Transverse colon (tissue), 4 donors: ENCODE results near the gene GTPBP2. TPM values are rescaled to one million over a fixed set of nuclear protein-coding genes. Genes with fewer than 3 reads are reported as not detected.
"Not testable (repeated sequence)": the region's sequence is repeated elsewhere in the genome, so short reads cannot be mapped to it uniquely, and the experiment has no call there.

Experiments
- DNase-seq: peaks from one replicate; pipeline ENCODE4 v3.0.0-alpha.2; 2019
- H3K27ac ChIP-seq, 4 donors: fragments of 200-600 bp; sonication (generic); 2 replicates each; pipeline ENCODE4 v1.5.1; 2016 to 2018; ENCODE audit warnings: inconsistent platforms in 4 of 4
- H3K27me3 ChIP-seq: fragments of 200-600 bp; sonication (generic); 2 replicates; pipeline ENCODE4 v1.5.1; 2017; ENCODE audit warnings: inconsistent platforms
- H3K36me3 ChIP-seq, 4 donors: fragments of 200-600 bp; sonication (generic); 2 replicates each; pipeline ENCODE4 v1.5.1; 2017 to 2019; ENCODE audit warnings: inconsistent platforms in 4 of 4
- H3K4me1 ChIP-seq, 4 donors: fragments of 200-600 bp; sonication (generic); 2 replicates each; pipeline ENCODE4 v1.5.1; 2017 to 2020; ENCODE audit warnings: inconsistent platforms in 4 of 4
- H3K4me3 ChIP-seq, 4 donors: fragments of 200-600 bp; sonication (generic); 1 replicate in 1 of 4; 2 replicates in 3 of 4; pipeline versions ENCODE4 v1.5.1 to v1.6.1; 2017 to 2019; ENCODE audit warnings: inconsistent platforms in 4 of 4
- H3K9me3 ChIP-seq, 2 donors: fragments of 200-600 bp; sonication (generic); 2 replicates each; pipeline ENCODE4 v1.5.1; 2017 to 2019; ENCODE audit warnings: inconsistent platforms in 2 of 2
- EP300 ChIP-seq: sonication (generic); formaldehyde crosslinking; IDR thresholded peaks from one replicate; pipeline ENCODE4 v1.6.1; 2017; ENCODE audit warnings: antibody characterized with exemption, low read depth
- POLR2A ChIP-seq: fragments of 450-650 bp; IDR thresholded peaks from one replicate; pipeline ENCODE4 v1.6.1; 2016; ENCODE audit warnings: antibody characterized with exemption, mild to moderate bottlenecking, moderate library complexity
- POLR2AphosphoS5 ChIP-seq, 3 donors: sonication (generic); formaldehyde crosslinking; IDR thresholded peaks; one replicate each; pipeline ENCODE4 v1.6.1; 2016; ENCODE audit warnings: antibody characterized with exemption in 3 of 3
- WGBS, 2 donors: methylation state at CpG; one replicate each; pipeline ENCODE4 v1.1.5; 2018; ENCODE audit warnings: low coverage in 1 of 2; 5-methylcytosine and 5-hydroxymethylcytosine counted together
- in situ Hi-C, 4 donors: fragments of 200-750 bp; cut with MboI; loops; one replicate each; pipeline versions ENCODE4 v1.15.0 to v1.15.1; 2017; ENCODE audit warnings: low sequenced_read_pairs in 3 of 4, low pct_ligation_motif_present in 1 of 4, low pct_unique_long_range_greater_than_20kb in 1 of 4
- intact Hi-C: fragments of 100-400 bp; cut with DNase I; formaldehyde crosslinking; loops from one replicate; pipeline ENCODE4 v1.15.1; 2023; ENCODE audit warnings: low total_unique reads
- total RNA-seq, 4 donors: library from RNA; depleted of rRNA; stranded (reverse); fragments of >200 nt; gene quantifications; one replicate each; pipeline ENCODE4 v1.1.0, GENCODE V29; 2016
- TF ChIP-seq, protein P1 (sequence below), 5 experiments: fragments of 200-600 bp in 3 of 5; fragments of 450-650 bp in 2 of 5; sonication (generic) in 3 of 5; IDR thresholded peaks; 1 replicate in 2 of 5; 2 replicates in 3 of 5; pipeline ENCODE4 v1.5.1; 2016 to 2017; ENCODE audit warnings: antibody characterized with exemption in 5 of 5, inconsistent platforms in 3 of 5, mild to moderate bottlenecking in 2 of 5, moderate library complexity in 1 of 5

The GTPBP2 gene
- total RNA-seq, 4 donors from 2014 or later: 83.7 to 115 (median 86.8) TPM

DNA sequence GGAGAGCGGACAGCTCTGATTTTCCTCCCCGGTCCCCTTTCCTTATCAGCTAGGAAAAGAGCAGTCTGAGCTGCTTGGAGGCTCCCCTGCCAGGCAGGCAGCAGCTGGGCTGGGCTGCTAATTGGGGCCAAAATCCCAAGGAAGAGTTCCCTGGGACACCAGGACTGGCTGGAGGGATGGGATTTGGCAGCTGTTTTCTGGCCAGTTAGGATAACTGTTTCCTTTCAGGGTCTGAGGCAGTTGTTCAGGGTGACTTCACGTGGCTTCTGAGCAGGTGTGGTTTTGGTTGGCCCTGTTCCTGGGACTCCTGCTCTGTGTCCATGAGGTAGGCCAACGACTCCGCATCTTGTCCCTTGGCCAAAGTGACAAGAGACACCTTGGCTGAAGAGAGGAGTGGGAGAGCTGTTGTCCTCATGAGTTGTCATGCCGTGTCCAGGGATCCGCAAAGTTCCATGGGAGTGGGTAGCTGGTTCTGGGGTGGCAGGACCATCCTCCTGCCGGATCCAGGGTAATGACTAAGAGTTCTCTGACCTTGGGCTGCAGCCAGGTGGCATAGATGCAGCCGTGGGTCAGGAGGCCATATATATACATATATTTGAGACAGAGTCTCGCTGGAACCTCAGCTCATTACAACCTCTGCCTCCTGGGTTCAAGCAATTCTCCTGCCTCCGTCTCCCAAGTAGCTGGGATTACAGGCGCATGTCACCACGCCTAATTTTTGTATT is 37.3 kb upstream of the GTPBP2 start:
- H3K9me3 ChIP-seq: no peaks in the 10 kb centered on the region
- in situ Hi-C loops: loop anchor here (10.0 to 25.0 kb wide), 4 partner anchors 96 to 421 kb away; partner anchors contain the start of gene VEGFA (in 2 of the 4)
- DNase-seq: no peak
- TF ChIP-seq EP300: no peak
- TF ChIP-seq, protein P1, sequence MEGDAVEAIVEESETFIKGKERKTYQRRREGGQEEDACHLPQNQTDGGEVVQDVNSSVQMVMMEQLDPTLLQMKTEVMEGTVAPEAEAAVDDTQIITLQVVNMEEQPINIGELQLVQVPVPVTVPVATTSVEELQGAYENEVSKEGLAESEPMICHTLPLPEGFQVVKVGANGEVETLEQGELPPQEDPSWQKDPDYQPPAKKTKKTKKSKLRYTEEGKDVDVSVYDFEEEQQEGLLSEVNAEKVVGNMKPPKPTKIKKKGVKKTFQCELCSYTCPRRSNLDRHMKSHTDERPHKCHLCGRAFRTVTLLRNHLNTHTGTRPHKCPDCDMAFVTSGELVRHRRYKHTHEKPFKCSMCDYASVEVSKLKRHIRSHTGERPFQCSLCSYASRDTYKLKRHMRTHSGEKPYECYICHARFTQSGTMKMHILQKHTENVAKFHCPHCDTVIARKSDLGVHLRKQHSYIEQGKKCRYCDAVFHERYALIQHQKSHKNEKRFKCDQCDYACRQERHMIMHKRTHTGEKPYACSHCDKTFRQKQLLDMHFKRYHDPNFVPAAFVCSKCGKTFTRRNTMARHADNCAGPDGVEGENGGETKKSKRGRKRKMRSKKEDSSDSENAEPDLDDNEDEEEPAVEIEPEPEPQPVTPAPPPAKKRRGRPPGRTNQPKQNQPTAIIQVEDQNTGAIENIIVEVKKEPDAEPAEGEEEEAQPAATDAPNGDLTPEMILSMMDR (IDR thresholded peaks at IDR 0.05): no peak
- TF ChIP-seq POLR2A: no peak
- no peak for TF ChIP-seq POLR2AphosphoS5 (IDR thresholded peaks at IDR 0.05)
- peaks cover 0 to 3% (median 0%) of the 10 kb centered on the region in 4 donors for H3K36me3 ChIP-seq
- peaks cover 12 to 34% (median 24%) of the 10 kb centered on the region in 4 donors for H3K4me1 ChIP-seq
- no peak overlapping the region for H3K27ac ChIP-seq
- no peak overlapping the region for H3K4me3 ChIP-seq
- intact Hi-C loops: loop anchor here (5.0 kb wide), 2 partner anchors 91 to 411 kb away; no protein-coding TSS in a partner anchor
- no peaks in the 10 kb centered on the region for H3K27me3 ChIP-seq
- WGBS, 2 donors: 53 to 68% methylated on average over 4 to 13 of the region's 13 CpGs

DNA sequence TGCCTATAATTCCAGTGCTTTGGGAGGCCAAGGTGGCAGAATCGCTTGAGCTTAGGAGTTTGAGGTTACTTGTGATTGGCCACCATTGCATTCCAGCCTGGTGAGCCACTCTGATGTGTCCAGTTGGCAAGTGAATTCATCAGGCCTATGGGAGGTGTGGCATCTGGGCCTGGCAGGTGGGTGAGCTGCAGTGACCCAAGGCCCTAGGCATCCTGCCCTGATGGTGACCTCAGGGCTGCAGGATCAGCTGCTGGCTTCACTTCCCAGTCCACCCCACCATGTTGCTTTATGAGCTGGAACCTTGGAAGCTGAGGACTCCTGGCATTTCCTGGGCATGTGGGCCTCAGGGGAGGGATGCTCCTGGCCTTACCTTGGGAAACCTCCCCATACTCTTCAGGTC is 36.3 kb upstream of the GTPBP2 start:
- intact Hi-C loops (loop anchor here (5.0 kb wide), 2 partner anchors 92 to 412 kb away; no protein-coding TSS in a partner anchor), in situ Hi-C loops (loop anchor here (10.0 to 25.0 kb wide), 4 partner anchors 97 to 422 kb away; partner anchors contain the start of gene VEGFA (in 2 of the 4))
- no peak for TF ChIP-seq POLR2AphosphoS5 (IDR thresholded peaks at IDR 0.05)
- no peak for TF ChIP-seq EP300
- TF ChIP-seq POLR2A: no peak
- TF ChIP-seq, protein P1 (IDR thresholded peaks at IDR 0.05): no peak
- Histone ChIP-seq H3K36me3 (no peaks in the 10 kb centered on the region), H3K4me3 (no peak overlapping the region), H3K27me3 (no peaks in the 10 kb centered on the region), H3K27ac (no peak overlapping the region), H3K9me3 (no peaks in the 10 kb centered on the region), H3K4me1 (peaks cover 12 to 33% (median 24%) of the 10 kb centered on the region in 4 donors)
- no peak for DNase-seq
- WGBS, 2 donors: 89% methylated on average over 1 of the region's 1 CpG; no CpG with 5 or more reads in 1 of the 2 donors

DNA sequence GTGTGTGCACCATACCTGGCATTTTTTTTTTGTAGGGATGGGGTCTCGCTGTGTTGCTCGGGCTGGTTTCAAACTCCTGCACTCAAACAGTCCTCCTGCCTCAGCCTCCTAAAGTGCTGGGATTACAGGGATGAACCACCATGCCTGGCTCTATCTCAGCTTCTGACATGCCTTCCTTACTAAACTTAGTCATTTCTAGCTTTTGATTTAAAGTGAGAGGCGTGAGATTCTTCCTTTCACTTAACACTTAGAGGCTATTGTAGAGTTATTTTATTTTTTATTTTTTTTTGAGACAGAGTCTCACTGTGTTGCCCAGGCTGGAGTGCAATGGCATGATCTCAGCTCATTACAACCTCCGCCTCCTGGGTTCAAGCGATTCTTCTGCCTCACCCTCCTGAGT is 33.9 kb upstream of the GTPBP2 start:
- H3K9me3 ChIP-seq, intact Hi-C loops, H3K27me3 ChIP-seq, H3K4me3 ChIP-seq, H3K27ac ChIP-seq, DNase-seq, H3K36me3 ChIP-seq: not testable (repeated sequence)
- WGBS, 2 donors: 86 to 91% methylated on average over 3 to 5 of the region's 5 CpGs
- in situ Hi-C loops: loop anchor here (10.0 to 25.0 kb wide), 4 partner anchors 99 to 424 kb away; partner anchors contain the start of gene VEGFA (in 2 of the 4)
- peaks cover 6 to 11% (median 9%) of the 10 kb centered on the region in 4 donors for H3K4me1 ChIP-seq

DNA sequence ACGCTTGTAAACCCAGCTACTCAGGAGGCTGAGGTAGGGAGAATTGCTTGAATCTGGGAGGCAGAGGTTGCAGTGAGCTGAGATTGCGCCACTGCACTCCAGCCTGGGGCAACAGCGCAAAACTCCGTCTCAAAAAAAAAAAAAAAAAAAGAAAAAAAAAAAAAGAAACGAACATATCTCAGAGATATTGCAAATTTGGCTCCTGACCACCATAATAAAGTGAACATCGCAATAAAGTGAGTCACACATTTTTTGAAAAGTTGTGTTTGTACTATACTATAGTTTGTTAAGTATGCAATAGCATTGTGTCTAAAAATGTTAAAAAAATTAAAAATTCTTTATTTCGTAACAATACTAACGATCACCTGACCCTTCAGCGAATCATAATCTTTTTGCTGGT is 29.1 kb upstream of the GTPBP2 start:
- H3K27me3 ChIP-seq: no peaks in the 10 kb centered on the region
- H3K4me3 ChIP-seq: no peak overlapping the region
- in situ Hi-C loops: loop anchor here in 3 of 4 donors (25.0 kb wide), 2 partner anchors 104 to 429 kb away; partner anchors contain the start of gene VEGFA (in 2 of the 3)
- no peaks in the 10 kb centered on the region for H3K9me3 ChIP-seq
- intact Hi-C loops: no loop called here
- 88 to 95% methylated on average over 9 of the region's 9 CpGs for WGBS, 2 donors
- no peak for DNase-seq
- no peaks in the 10 kb centered on the region for H3K36me3 ChIP-seq
- H3K4me1 ChIP-seq: no peaks in the 10 kb centered on the region
- no peak for TF ChIP-seq EP300
- no peak for TF ChIP-seq POLR2AphosphoS5 (IDR thresholded peaks at IDR 0.05)
- H3K27ac ChIP-seq: no peak overlapping the region

DNA sequence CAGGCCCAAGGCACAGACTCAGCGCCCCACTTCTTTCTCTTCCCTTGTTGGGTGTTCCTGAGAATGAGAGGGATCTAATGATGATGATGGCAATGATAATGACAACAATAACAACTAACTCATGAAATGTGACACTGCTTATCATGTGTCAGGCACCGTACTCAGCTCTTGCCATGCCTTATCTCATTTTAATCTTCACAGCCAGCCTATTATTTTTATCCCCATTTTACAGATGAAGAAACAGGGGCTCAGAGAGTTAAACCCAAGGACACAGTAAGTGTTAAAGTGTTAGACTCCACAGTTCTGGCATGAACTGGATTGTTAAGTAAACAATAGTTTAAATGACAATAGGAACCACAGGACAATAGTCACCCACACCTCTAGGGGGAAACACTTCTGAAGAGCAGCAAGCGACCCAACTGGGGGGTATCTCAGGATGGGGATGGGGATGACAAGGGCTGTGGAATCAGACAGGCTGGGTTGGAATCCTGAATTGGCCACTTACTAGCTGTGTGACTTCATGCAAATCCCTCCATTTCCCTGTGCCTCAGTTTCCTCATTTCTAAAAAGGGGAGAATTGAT is 28.2 kb upstream of the GTPBP2 start:
- H3K4me1 ChIP-seq: no peaks in the 10 kb centered on the region
- H3K9me3 ChIP-seq: no peaks in the 10 kb centered on the region
- H3K36me3 ChIP-seq: no peaks in the 10 kb centered on the region
- no peak for TF ChIP-seq POLR2A
- TF ChIP-seq POLR2AphosphoS5 (IDR thresholded peaks at IDR 0.05): no peak
- no peak for TF ChIP-seq EP300
- TF ChIP-seq, protein P1 (IDR thresholded peaks at IDR 0.05): no peak
- H3K4me3 ChIP-seq: no peak overlapping the region
- in situ Hi-C loops (loop anchor here in 3 of 4 donors (25.0 kb wide), 2 partner anchors 105 to 430 kb away; partner anchors contain the start of gene VEGFA (in 2 of the 3)), intact Hi-C loops (no loop called here)
- WGBS, 2 donors: 88 to 91% methylated on average over 1 to 3 of the region's 3 CpGs
- no peaks in the 10 kb centered on the region for H3K27me3 ChIP-seq
- no peak overlapping the region for H3K27ac ChIP-seq
- DNase-seq: no peak

DNA sequence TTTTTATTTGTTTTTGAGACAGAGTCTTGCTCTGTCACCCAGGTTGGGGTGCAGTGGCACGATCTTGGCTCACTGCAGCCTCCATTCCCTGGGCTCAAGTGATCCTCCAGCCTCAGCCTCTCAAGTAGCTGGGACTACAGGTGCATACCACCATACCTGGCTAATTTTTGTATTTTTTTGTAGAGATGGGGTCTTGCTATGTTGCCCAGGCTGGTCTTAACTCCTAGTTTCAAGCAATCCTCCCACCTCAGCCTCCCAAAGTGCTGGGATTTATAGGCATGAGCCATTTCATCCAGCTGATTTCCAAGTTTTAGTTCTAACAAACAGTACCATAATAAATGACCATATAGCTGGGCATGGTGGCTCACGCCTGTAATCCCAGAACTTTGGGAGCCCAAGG is 23.8 kb upstream of the GTPBP2 start:
- DNase-seq, H3K36me3 ChIP-seq, intact Hi-C loops, H3K27me3 ChIP-seq, H3K9me3 ChIP-seq, H3K4me1 ChIP-seq, H3K4me3 ChIP-seq, H3K27ac ChIP-seq: not testable (repeated sequence)
- in situ Hi-C loops: loop anchor here in 3 of 4 donors (25.0 kb wide), 2 partner anchors 109 to 434 kb away; partner anchors contain the start of gene VEGFA (in 2 of the 3)
- 71 to 98% methylated on average over 1 to 2 of the region's 2 CpGs for WGBS, 2 donors
